Skin of body (tissue), 2 donors: ENCODE data around the gene PRSS38. TPM values are rescaled to one million over a fixed set of nuclear protein-coding genes. Genes with fewer than 3 reads are reported as not detected.

Experiments
- DNase-seq: peaks from one replicate; lab custom pipeline; 2025; lab: John Stamatoyannopoulos, UW
- total RNA-seq: library from RNA; depleted of rRNA; stranded (reverse); fragments of >200 nt; gene quantifications from one replicate; pipeline ENCODE4 v1.2.3, GENCODE V29; 2014

The PRSS38 gene
- total RNA-seq, 1 donor from 2014 or later = not detected

DNA sequence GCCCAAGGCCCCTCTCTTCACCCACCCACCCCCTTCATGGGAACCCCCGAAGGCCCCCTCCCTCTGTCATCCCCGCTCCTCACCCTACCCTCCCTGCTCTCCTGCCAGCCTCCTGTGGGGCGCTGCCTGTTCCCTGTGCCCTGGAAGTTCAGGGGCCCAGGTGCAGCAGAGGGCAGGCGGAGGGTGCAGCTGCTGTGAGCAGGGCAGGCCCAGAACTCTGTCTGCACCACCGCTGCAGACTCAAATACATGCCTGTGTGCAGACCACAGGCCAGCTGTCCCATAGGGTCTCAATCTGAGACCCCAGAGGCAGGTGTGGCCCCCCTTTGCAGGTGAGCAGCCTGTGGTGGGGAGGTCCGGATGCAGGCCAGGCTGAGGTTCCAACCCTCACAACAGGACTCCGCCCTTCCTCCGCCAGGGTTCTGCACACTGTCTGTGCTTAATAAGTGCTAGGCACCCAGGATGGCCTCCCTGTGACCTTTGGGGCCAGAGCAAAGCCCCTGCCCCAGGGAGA lies 69.7 kb downstream of the PRSS38 start:
- DNase-seq = no peak

- no peak for DNase-seq
Observed at GRCh38 chr1:227885648-227886502, 70.4 kb downstream of the PRSS38 start.

DNA sequence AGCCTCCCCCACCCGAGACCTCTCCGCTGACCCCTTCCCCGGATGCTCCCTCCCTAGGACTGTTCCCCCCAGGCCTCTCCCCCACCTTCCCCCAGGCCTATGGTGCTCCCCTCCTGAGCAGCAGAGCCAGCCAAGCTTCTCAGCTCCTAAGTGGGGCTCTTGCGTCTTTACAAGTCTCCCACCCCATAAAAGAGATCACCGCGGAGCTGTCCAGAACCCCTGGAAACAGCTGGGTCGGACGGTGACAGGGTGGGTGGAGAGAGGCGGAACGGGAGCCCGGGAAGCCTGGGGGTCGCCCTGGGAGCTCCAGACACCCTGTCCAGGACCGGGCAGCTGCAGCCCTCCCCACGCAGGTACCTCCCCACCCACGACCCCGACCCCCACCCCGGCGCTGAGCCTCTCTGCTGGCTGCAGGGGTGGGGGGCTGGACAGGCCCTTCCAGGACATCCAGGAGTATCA lies 71.1 kb downstream of the PRSS38 start:
- no peak for DNase-seq

- peak; percentile 96 for DNase-seq
Observed at GRCh38 chr1:227886993-227887696, 71.7 kb downstream of the PRSS38 start.

GRCh38 chr1:227887697-227888403 lies 72.4 kb downstream of the PRSS38 start:
- DNase-seq = peak; percentile 50

GRCh38 chr1:227888404-227889046 lies 73.0 kb downstream of the PRSS38 start:
- DNase-seq = no peak

GRCh38 chr1:227889047-227889862 lies 73.8 kb downstream of the PRSS38 start:
- no peak for DNase-seq

GRCh38 chr1:227889863-227890405 lies 74.5 kb downstream of the PRSS38 start:
- DNase-seq = no peak

- DNase-seq = no peak
Observed at GRCh38 chr1:227890451-227891222, 75.2 kb downstream of the PRSS38 start.

- no peak for DNase-seq
Observed at GRCh38 chr1:227891223-227891954, 75.9 kb downstream of the PRSS38 start.

DNA sequence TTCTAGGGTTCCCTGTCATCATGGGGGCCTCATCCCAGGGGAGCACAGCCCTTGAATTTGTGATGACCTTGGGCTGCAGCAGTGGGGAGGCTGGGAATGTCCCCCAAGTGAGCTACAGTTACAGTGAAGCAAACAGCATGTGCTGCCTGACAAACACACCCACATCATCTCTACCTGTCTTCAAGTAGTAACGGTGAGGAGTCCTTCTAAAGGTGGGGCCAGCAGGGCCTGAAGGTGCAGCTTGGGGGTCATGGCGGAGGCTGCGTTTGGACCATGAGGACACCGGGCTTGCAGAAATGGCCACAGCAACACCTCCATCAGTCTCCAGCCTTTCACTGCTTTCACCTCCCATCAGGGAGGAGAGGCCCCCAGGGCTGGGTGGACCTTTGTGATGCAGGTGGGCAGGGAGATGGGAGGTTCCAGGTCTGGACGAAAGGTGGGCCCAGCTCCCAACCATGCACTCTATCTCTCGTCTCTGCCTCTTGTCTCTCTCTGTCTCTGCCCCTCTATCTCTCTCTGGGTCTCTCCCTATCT lies 76.5 kb downstream of the PRSS38 start:
- no peak for DNase-seq

- no peak for DNase-seq
Observed at GRCh38 chr1:227892489-227893299, 77.2 kb downstream of the PRSS38 start.

DNA sequence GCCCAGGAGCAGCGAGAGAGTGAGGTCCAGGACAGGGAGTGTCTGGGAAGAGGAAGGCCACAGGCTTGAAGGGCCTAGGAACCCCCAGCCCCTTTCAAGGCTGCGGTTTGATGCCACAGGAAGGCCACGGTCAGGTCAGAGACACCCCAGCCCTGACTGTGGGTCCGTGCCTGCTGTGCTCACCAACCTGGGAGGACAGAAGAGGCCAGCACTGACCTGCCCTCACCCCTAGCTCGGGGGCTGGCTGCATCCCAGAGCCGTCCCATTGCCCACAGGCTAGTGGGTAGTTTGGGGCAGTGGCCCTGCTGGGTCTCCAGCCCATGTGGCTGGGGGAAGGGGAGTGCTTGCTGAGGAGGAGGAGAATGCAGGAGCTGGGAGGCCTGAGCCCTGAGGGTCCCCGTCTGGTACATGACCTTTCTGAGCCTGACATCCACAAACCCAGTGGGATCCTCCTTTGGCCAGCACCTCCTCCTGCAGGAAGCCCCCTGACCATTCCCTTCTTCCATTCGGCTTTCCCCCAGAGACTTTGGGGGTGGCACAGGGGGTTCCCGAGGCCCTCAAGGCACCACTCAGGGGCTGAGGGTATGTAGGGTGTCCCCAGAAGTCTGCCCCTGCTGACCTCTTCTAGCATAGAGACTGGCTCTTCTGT lies 77.9 kb downstream of the PRSS38 start:
- DNase-seq = no peak

GRCh38 chr1:227893949-227894721 lies 78.7 kb downstream of the PRSS38 start:
- no peak for DNase-seq

DNA sequence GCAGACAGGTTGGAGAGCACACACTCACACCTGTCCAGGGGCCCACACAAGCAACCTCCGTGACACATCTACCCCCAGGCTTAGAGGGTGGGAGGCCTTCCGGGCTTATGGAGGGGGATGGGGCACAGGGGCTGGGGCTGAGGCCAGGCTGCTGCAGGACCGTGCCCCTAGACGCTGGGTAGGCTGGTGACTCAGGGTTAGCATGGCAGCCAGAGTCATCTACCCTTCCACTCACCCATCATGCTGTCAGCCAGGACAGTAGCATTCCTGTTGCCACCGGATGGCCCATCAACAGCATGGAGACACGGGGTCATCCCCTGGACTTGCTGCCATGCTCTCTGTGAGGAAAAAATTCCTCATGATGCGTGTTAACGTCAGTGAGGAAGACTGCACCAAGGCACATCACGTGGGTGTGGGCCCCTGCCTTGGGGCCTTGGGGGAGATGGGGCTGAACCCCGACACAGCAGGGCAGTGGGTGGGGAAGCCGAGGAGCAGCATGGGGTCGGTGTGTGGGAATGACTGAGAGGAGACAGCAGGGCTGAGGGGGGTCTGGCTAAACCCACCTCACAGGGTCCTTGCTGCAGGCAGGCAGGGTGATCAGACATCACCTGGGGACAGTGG lies 79.5 kb downstream of the PRSS38 start:
- no peak for DNase-seq
